GM23338 (cell line): Measurements from ENCODE around the gene GAREM1. TPM values are rescaled to one million over a fixed set of nuclear protein-coding genes. Genes with fewer than 3 reads are reported as not detected.

Experiments
- ATAC-seq: fragments of 200-7000 bp; cut with Tn5 transposase; 3 replicates; pipeline ENCODE4 v1.9.1; 2020
- DNase-seq: peaks from one replicate; pipeline ENCODE4 v3.0.0-alpha.2; 2015; ENCODE audit warnings: low spot score
- H2AFZ ChIP-seq: fragments of 200-600 bp; sonication (generic); 2 replicates; pipeline ENCODE4 v1.8.0; 2016; ENCODE audit warnings: antibody characterized with exemption, mild to moderate bottlenecking, moderate library complexity
- H3F3A ChIP-seq: fragments of 200-600 bp; sonication (generic); replicated peaks from 2 replicates; pipeline ENCODE4 v1.8.0; 2017; ENCODE audit warnings: antibody characterized with exemption, mixed run types, low read depth
- H3K27ac ChIP-seq: fragments of 200-600 bp; sonication (generic); 2 replicates; pipeline ENCODE4 v1.6.1; 2016; ENCODE audit warnings: low read depth
- H3K27me3 ChIP-seq: fragments of 200-600 bp; sonication (generic); 2 replicates; pipeline ENCODE4 v1.8.0; 2016; ENCODE audit warnings: mild to moderate bottlenecking, mixed run types, moderate library complexity; ENCODE audit not compliant: insufficient read depth
- H3K36me3 ChIP-seq: fragments of 200-600 bp; sonication (generic); 2 replicates; pipeline ENCODE4 v1.8.0; 2016; ENCODE audit warnings: mild to moderate bottlenecking; ENCODE audit not compliant: insufficient read depth
- H3K4me1 ChIP-seq: fragments of 200-600 bp; sonication (generic); 2 replicates; pipeline ENCODE4 v1.8.0; 2016; ENCODE audit warnings: mild to moderate bottlenecking, moderate library complexity; ENCODE audit not compliant: insufficient read depth
- H3K4me2 ChIP-seq: fragments of 200-600 bp; sonication (generic); 2 replicates; pipeline ENCODE4 v1.7.1; 2017; ENCODE audit warnings: mixed run types
- H3K4me3 ChIP-seq: fragments of 200-600 bp; sonication (generic); 2 replicates; pipeline ENCODE4 v1.6.1; 2016; ENCODE audit warnings: mixed run types
- H3K79me2 ChIP-seq: fragments of 200-600 bp; sonication (generic); replicated peaks from 2 replicates; pipeline ENCODE4 v1.8.0; 2017; ENCODE audit warnings: mild to moderate bottlenecking; ENCODE audit not compliant: insufficient read depth
- H3K9me2 ChIP-seq: fragments of 200-600 bp; sonication (generic); 2 replicates; pipeline ENCODE4 v1.8.0; 2017; ENCODE audit not compliant: insufficient read depth
- H4K20me1 ChIP-seq: fragments of 200-600 bp; sonication (generic); replicated peaks from 2 replicates; pipeline ENCODE4 v1.8.0; 2017; ENCODE audit warnings: mild to moderate bottlenecking; ENCODE audit not compliant: insufficient read depth
- H3K27ac Mint-ChIP-seq: 2 replicates; pipeline ENCODE4 v1.8.0; 2020; ENCODE audit warnings: inconsistent platforms, mild to moderate bottlenecking, moderate library complexity, mixed read lengths
- H3K27me3 Mint-ChIP-seq: 3 replicates; pipeline ENCODE4 v1.8.0; 2022; ENCODE audit warnings: low read depth, mild to moderate bottlenecking, moderate library complexity, mixed read lengths, inconsistent platforms; ENCODE audit not compliant: insufficient read depth, poor library complexity
- H3K36me3 Mint-ChIP-seq: 3 replicates; pipeline ENCODE4 v1.8.0; 2021; ENCODE audit warnings: low read depth, mild to moderate bottlenecking, inconsistent platforms, moderate library complexity, mixed read lengths
- H3K4me1 Mint-ChIP-seq: 3 replicates; pipeline ENCODE4 v1.8.0; 2020; ENCODE audit warnings: mild to moderate bottlenecking, inconsistent platforms, mixed read lengths
- H3K4me3 Mint-ChIP-seq: 3 replicates; pipeline ENCODE4 v1.8.0; 2021; ENCODE audit warnings: moderate library complexity, mild to moderate bottlenecking, inconsistent platforms, mixed read lengths
- H3K9me3 Mint-ChIP-seq: 3 replicates; pipeline ENCODE4 v1.8.0; 2020; ENCODE audit warnings: moderate library complexity, mild to moderate bottlenecking, inconsistent platforms, mixed read lengths
- CREB1 ChIP-seq: fragments of 250-450 bp; sonication (Bioruptor Pico); IDR thresholded peaks from 2 replicates; pipeline ENCODE4 v1.5.0; 2020; ENCODE audit warnings: low read depth, mild to moderate bottlenecking, moderate library complexity
- EZH2 ChIP-seq: fragments of 200-600 bp; sonication (generic); IDR thresholded peaks from one replicate; pipeline ENCODE4 v1.8.0; 2017; ENCODE audit warnings: antibody characterized with exemption, mild to moderate bottlenecking, low read depth; ENCODE audit not compliant: unreplicated experiment
- EZH2phosphoT487 ChIP-seq: fragments of 200-600 bp; sonication (generic); IDR thresholded peaks from one replicate; pipeline ENCODE4 v1.8.1; 2018; ENCODE audit warnings: antibody characterized with exemption; ENCODE audit not compliant: unreplicated experiment
- JUNB ChIP-seq: IDR thresholded peaks from one replicate; pipeline ENCODE4 v1.6.1; 2016; ENCODE audit warnings: antibody characterized with exemption; ENCODE audit not compliant: unreplicated experiment
- NANOG ChIP-seq: IDR thresholded peaks from 2 replicates; pipeline ENCODE4 v1.6.1; 2016; ENCODE audit warnings: antibody characterized with exemption, borderline replicate concordance
- POLR2AphosphoS5 ChIP-seq: IDR thresholded peaks from 2 replicates; pipeline ENCODE4 v1.6.1; 2016; ENCODE audit warnings: antibody characterized with exemption, low read depth
- STAT1 ChIP-seq: IDR thresholded peaks from one replicate; pipeline ENCODE4 v1.6.1; 2016; ENCODE audit warnings: antibody characterized with exemption; ENCODE audit not compliant: unreplicated experiment
- ZNF114 ChIP-seq: fragments of 250-450 bp; sonication (Bioruptor Pico); IDR thresholded peaks from 2 replicates; pipeline ENCODE4 v1.5.0; 2020; ENCODE audit warnings: mild to moderate bottlenecking, moderate library complexity
- ZNF331 ChIP-seq: fragments of 250-450 bp; sonication (Bioruptor Pico); IDR thresholded peaks from 2 replicates; pipeline ENCODE4 v1.5.0; 2020; ENCODE audit warnings: low read depth, mild to moderate bottlenecking, moderate library complexity
- polyA plus RNA-seq: library from polyadenylated mRNA; unstranded; fragments of >200 nt; fragmentation: Nextera tagmentation; extraction: Ambion mirVana; gene quantifications from 2 replicates; pipeline ENCODE4 v1.2.1, GENCODE V29; 2016
- total RNA-seq: library from RNA; depleted of rRNA; stranded (reverse); fragments of >200 nt; shearing (Covaris generic); gene quantifications from 2 replicates; pipeline ENCODE4 v1.2.3, GENCODE V29; 2014
- TF ChIP-seq, protein P1 (sequence below): IDR thresholded peaks from 2 replicates; pipeline ENCODE4 v1.6.1; 2016; ENCODE audit warnings: antibody characterized with exemption
- TF ChIP-seq, protein P2 (sequence below): IDR thresholded peaks from one replicate; pipeline ENCODE4 v1.6.1; 2018; ENCODE audit warnings: antibody characterized with exemption; ENCODE audit not compliant: unreplicated experiment
- TF ChIP-seq, protein P3 (sequence below): fragments of 250-450 bp; sonication (Bioruptor Pico); IDR thresholded peaks from 2 replicates; pipeline ENCODE4 v1.5.0; 2020; ENCODE audit warnings: mild to moderate bottlenecking, moderate library complexity
- TF ChIP-seq, protein P4 (sequence below), 2 experiments: fragments of 200-600 bp in 1 of 2; sonication (generic) in 1 of 2; conservative IDR thresholded peaks; 2 replicates each; pipeline versions ENCODE4 v1.5.1 to v1.6.1; 2016 to 2017; ENCODE audit warnings: antibody characterized with exemption in 2 of 2, low read depth in 2 of 2, mild to moderate bottlenecking in 2 of 2, moderate library complexity in 1 of 2

GAREM1 gene
- total and polyA plus RNA-seq, 2 experiments from 2014 or later: 2.7 to 6.0 TPM

DNA sequence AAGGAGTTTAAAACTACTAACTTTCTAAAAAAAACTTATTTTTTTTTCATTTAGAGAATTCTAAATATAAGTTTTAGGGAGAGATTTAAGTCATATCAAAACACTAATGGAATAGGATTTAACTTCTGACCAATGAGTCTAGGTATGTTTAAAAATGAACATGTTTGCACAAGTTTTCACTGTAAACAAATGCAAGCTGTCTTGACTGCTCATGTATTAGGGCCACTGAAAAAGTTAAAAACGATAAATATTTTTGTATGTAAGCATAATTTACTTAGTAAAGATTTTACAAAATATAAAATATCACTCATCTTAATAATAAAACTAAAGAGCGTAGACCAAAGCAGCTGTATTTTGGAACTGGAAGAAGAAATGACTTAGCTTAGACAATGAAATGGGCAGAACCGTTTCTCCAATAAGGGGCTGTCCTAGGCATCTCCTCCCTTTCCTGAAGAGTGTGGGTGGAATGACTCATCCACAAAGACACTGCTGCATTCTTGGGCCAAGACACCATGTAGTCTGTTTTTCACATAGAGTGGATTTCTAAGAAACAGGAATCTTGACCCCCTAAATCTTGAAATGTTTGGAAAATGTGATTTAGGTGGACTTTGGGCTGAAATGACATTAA is 162.1 kb downstream of the GAREM1 start:
- Histone ChIP-seq H4K20me1 (no peaks in the 10 kb centered on the region; the same call in 1 of the 2 replicates), H3K4me2 (no peak overlapping the region), H3F3A (no peaks in the 10 kb centered on the region), H3K9me2 (0 out of 2 replicates have a peak, but pooled peaks cover 3% of the 10 kb centered on the region), H3K36me3 (no peaks in the 10 kb centered on the region), H3K4me3 (no peak overlapping the region), H3K27ac (no peak overlapping the region), H2AFZ (no peak overlapping the region), H3K4me1 (no peaks in the 10 kb centered on the region), H3K79me2 (no peaks in the 10 kb centered on the region), H3K27me3 (no peaks in the 10 kb centered on the region)
- Mint-ChIP-seq H3K27me3 (no peaks in the 10 kb centered on the region), H3K27ac (no peak overlapping the region), H3K36me3 (no peaks in the 10 kb centered on the region), H3K9me3 (no peaks in the 10 kb centered on the region), H3K4me1 (no peaks in the 10 kb centered on the region), H3K4me3 (no peak overlapping the region)
- no peak for ATAC-seq
- TF ChIP-seq STAT1 (no peak), POLR2AphosphoS5 (no peak), ZNF114 (CRISPR knock-in tag) (no peak), NANOG (no peak), EZH2 (no peak), ZNF331 (CRISPR knock-in tag) (no peak), JUNB (no peak), EZH2phosphoT487 (no peak), CREB1 (CRISPR knock-in tag) (no peak)
- TF ChIP-seq, protein P1, sequence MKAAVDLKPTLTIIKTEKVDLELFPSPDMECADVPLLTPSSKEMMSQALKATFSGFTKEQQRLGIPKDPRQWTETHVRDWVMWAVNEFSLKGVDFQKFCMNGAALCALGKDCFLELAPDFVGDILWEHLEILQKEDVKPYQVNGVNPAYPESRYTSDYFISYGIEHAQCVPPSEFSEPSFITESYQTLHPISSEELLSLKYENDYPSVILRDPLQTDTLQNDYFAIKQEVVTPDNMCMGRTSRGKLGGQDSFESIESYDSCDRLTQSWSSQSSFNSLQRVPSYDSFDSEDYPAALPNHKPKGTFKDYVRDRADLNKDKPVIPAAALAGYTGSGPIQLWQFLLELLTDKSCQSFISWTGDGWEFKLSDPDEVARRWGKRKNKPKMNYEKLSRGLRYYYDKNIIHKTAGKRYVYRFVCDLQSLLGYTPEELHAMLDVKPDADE: no peak
- TF ChIP-seq, protein P2, sequence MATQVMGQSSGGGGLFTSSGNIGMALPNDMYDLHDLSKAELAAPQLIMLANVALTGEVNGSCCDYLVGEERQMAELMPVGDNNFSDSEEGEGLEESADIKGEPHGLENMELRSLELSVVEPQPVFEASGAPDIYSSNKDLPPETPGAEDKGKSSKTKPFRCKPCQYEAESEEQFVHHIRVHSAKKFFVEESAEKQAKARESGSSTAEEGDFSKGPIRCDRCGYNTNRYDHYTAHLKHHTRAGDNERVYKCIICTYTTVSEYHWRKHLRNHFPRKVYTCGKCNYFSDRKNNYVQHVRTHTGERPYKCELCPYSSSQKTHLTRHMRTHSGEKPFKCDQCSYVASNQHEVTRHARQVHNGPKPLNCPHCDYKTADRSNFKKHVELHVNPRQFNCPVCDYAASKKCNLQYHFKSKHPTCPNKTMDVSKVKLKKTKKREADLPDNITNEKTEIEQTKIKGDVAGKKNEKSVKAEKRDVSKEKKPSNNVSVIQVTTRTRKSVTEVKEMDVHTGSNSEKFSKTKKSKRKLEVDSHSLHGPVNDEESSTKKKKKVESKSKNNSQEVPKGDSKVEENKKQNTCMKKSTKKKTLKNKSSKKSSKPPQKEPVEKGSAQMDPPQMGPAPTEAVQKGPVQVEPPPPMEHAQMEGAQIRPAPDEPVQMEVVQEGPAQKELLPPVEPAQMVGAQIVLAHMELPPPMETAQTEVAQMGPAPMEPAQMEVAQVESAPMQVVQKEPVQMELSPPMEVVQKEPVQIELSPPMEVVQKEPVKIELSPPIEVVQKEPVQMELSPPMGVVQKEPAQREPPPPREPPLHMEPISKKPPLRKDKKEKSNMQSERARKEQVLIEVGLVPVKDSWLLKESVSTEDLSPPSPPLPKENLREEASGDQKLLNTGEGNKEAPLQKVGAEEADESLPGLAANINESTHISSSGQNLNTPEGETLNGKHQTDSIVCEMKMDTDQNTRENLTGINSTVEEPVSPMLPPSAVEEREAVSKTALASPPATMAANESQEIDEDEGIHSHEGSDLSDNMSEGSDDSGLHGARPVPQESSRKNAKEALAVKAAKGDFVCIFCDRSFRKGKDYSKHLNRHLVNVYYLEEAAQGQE: no peak
- TF ChIP-seq, protein P3, sequence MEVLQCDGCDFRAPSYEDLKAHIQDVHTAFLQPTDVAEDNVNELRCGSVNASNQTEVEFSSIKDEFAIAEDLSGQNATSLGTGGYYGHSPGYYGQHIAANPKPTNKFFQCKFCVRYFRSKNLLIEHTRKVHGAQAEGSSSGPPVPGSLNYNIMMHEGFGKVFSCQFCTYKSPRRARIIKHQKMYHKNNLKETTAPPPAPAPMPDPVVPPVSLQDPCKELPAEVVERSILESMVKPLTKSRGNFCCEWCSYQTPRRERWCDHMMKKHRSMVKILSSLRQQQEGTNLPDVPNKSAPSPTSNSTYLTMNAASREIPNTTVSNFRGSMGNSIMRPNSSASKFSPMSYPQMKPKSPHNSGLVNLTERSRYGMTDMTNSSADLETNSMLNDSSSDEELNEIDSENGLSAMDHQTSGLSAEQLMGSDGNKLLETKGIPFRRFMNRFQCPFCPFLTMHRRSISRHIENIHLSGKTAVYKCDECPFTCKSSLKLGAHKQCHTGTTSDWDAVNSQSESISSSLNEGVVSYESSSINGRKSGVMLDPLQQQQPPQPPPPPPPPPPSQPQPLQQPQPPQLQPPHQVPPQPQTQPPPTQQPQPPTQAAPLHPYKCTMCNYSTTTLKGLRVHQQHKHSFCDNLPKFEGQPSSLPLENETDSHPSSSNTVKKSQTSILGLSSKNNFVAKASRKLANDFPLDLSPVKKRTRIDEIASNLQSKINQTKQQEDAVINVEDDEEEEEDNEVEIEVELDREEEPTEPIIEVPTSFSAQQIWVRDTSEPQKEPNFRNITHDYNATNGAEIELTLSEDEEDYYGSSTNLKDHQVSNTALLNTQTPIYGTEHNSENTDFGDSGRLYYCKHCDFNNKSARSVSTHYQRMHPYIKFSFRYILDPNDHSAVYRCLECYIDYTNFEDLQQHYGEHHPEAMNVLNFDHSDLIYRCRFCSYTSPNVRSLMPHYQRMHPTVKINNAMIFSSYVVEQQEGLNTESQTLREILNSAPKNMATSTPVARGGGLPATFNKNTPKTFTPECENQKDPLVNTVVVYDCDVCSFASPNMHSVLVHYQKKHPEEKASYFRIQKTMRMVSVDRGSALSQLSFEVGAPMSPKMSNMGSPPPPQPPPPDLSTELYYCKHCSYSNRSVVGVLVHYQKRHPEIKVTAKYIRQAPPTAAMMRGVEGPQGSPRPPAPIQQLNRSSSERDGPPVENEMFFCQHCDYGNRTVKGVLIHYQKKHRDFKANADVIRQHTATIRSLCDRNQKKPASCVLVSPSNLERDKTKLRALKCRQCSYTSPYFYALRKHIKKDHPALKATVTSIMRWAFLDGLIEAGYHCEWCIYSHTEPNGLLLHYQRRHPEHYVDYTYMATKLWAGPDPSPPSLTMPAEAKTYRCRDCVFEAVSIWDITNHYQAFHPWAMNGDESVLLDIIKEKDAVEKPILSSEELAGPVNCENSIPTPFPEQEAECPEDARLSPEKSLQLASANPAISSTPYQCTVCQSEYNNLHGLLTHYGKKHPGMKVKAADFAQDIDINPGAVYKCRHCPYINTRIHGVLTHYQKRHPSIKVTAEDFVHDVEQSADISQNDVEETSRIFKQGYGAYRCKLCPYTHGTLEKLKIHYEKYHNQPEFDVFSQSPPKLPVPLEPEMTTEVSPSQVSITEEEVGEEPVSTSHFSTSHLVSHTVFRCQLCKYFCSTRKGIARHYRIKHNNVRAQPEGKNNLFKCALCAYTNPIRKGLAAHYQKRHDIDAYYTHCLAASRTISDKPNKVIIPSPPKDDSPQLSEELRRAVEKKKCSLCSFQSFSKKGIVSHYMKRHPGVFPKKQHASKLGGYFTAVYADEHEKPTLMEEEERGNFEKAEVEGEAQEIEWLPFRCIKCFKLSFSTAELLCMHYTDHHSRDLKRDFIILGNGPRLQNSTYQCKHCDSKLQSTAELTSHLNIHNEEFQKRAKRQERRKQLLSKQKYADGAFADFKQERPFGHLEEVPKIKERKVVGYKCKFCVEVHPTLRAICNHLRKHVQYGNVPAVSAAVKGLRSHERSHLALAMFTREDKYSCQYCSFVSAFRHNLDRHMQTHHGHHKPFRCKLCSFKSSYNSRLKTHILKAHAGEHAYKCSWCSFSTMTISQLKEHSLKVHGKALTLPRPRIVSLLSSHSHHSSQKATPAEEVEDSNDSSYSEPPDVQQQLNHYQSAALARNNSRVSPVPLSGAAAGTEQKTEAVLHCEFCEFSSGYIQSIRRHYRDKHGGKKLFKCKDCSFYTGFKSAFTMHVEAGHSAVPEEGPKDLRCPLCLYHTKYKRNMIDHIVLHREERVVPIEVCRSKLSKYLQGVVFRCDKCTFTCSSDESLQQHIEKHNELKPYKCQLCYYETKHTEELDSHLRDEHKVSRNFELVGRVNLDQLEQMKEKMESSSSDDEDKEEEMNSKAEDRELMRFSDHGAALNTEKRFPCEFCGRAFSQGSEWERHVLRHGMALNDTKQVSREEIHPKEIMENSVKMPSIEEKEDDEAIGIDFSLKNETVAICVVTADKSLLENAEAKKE (CRISPR knock-in tag): no peak
- TF ChIP-seq, protein P4, sequence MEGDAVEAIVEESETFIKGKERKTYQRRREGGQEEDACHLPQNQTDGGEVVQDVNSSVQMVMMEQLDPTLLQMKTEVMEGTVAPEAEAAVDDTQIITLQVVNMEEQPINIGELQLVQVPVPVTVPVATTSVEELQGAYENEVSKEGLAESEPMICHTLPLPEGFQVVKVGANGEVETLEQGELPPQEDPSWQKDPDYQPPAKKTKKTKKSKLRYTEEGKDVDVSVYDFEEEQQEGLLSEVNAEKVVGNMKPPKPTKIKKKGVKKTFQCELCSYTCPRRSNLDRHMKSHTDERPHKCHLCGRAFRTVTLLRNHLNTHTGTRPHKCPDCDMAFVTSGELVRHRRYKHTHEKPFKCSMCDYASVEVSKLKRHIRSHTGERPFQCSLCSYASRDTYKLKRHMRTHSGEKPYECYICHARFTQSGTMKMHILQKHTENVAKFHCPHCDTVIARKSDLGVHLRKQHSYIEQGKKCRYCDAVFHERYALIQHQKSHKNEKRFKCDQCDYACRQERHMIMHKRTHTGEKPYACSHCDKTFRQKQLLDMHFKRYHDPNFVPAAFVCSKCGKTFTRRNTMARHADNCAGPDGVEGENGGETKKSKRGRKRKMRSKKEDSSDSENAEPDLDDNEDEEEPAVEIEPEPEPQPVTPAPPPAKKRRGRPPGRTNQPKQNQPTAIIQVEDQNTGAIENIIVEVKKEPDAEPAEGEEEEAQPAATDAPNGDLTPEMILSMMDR (conservative IDR thresholded peaks at IDR 0.05; ENCODE audit: low read depth in 2 of 2): no peak
- no peak for DNase-seq
